Pancreas (tissue), 10 donors: ENCODE measurements around the gene UGT1A7. TPM values are rescaled to one million over a fixed set of nuclear protein-coding genes. Genes with fewer than 3 reads are reported as not detected.

ENCODE experiments used
- ATAC-seq, 4 donors: fragments of 200-7000 bp; cut with Tn5 transposase; one replicate each; pipeline versions ENCODE4 v1.8.0 to v1.9.1; 2020; ENCODE audit warnings: mild to moderate bottlenecking in 4 of 4, moderate library complexity in 4 of 4
- DNase-seq, 6 donors: peaks; one replicate each; pipeline ENCODE4 v3.0.0-alpha.2; 2020
- FAIRE-seq: peaks from 2 replicates; lab custom pipeline; 2012; peaks lifted over from hg19 to GRCh38; lab: Jason Lieb, UNC
- H3K27ac ChIP-seq, 4 donors: fragments of 200-600 bp; sonication (generic); 1 replicate in 3 of 4; 2 replicates in 1 of 4; pipeline versions ENCODE4 v1.5.0 to v1.8.0; 2020
- H3K27me3 ChIP-seq, 4 donors: fragments of 200-600 bp; one replicate each; pipeline ENCODE4 v1.8.0; 2021
- H3K36me3 ChIP-seq, 3 donors: fragments of 200-600 bp; sonication (generic) in 1 of 3; one replicate each; pipeline versions ENCODE4 v1.5.0 to v1.8.0; 2020 to 2021
- H3K4me1 ChIP-seq, 3 donors: fragments of 200-600 bp; one replicate each; pipeline ENCODE4 v1.8.0; 2021
- H3K4me3 ChIP-seq, 4 donors: fragments of 200-600 bp; sonication (generic) in 2 of 4; one replicate each; pipeline versions ENCODE4 v1.5.0 to v1.8.0; 2020 to 2021
- H3K9me3 ChIP-seq, 4 donors: fragments of 200-600 bp; one replicate each; pipeline ENCODE4 v1.8.0; 2021
- WGBS, 2 donors: extraction: QIAGEN DNeasy Blood & Tissue Kit; methylation state at CpG; one replicate each; pipeline ENCODE4 v1.1.7; 2013; 5-methylcytosine and 5-hydroxymethylcytosine counted together
- intact Hi-C, 3 donors: fragments of 100-400 bp; cut with DNase I; formaldehyde crosslinking; loops; one replicate each; pipeline versions ENCODE4 v1.11.1 to v1.14.2; 2022
- polyA plus RNA-seq, 2 donors: library from polyadenylated mRNA; stranded (reverse); fragments of 200-250 nt; gene quantifications; one replicate each; pipeline ENCODE4 v1.2.3, GENCODE V29; 2013
- total RNA-seq, 6 donors: library from RNA; stranded (reverse); fragmentation: NEBNext Ultra II Directional in 4 of 6; extraction: Animal tissue kit (Norgen Biotek cat#: 25700) in 4 of 6; gene quantifications; one replicate each; pipeline versions ENCODE4 v1.2.1 to v1.2.4, GENCODE V29; 2021 to 2023
- TF ChIP-seq, protein P1 (sequence below), 4 donors: fragments of 200-600 bp; sonication (generic) in 3 of 4; IDR thresholded peaks; one replicate each; pipeline versions ENCODE4 v1.5.0 to v1.8.0; 2021; ENCODE audit warnings: antibody characterized with exemption in 4 of 4
- donor health status: healthy with polysubstance abuse.
- donor health status: DM: no; HTN: no; CAD: no; lungs with moderate emphysema.
- donor health status: DM: no; HTN: no; CAD: no.
- donor health status: control.
- donor health status: control.
- donor health status: Bipolar disorder and iron deficiency.
- donor health status: DM: yes; HTN: yes; CAD: no.
- donor health status: DM: no; HTN: no; CAD: no.
- donor health status: DM: no; HTN: no; CAD: no.
- donor health status: DM: yes; HTN: yes; CAD: no.

Gene UGT1A7
- total and polyA plus RNA-seq, 8 donors, result not detected

GRCh38 chr2:233779722-233780121, 98.0 kb downstream of the UGT1A7 start:
- Histone ChIP-seq H3K27ac (no peak overlapping the region), H3K36me3 (no peaks in the 10 kb centered on the region), H3K4me1 (no peaks in the 10 kb centered on the region), H3K27me3 (no peaks in the 10 kb centered on the region), H3K9me3 (no peaks in the 10 kb centered on the region), H3K4me3 (no peak overlapping the region)
- WGBS, 2 donors, result 72 to 81% methylated on average over 4 of the region's 4 CpGs
- FAIRE-seq, result no peak
- no peak for ATAC-seq
- TF ChIP-seq, protein P1, sequence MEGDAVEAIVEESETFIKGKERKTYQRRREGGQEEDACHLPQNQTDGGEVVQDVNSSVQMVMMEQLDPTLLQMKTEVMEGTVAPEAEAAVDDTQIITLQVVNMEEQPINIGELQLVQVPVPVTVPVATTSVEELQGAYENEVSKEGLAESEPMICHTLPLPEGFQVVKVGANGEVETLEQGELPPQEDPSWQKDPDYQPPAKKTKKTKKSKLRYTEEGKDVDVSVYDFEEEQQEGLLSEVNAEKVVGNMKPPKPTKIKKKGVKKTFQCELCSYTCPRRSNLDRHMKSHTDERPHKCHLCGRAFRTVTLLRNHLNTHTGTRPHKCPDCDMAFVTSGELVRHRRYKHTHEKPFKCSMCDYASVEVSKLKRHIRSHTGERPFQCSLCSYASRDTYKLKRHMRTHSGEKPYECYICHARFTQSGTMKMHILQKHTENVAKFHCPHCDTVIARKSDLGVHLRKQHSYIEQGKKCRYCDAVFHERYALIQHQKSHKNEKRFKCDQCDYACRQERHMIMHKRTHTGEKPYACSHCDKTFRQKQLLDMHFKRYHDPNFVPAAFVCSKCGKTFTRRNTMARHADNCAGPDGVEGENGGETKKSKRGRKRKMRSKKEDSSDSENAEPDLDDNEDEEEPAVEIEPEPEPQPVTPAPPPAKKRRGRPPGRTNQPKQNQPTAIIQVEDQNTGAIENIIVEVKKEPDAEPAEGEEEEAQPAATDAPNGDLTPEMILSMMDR (IDR thresholded peaks at IDR 0.05), result no peak
- no peak for DNase-seq
- intact Hi-C loops, result no loop called here

- Histone ChIP-seq H3K36me3 (no peaks in the 10 kb centered on the region), H3K9me3 (no peaks in the 10 kb centered on the region), H3K4me3 (no peak overlapping the region), H3K4me1 (no peaks in the 10 kb centered on the region), H3K27ac (no peak overlapping the region), H3K27me3 (no peaks in the 10 kb centered on the region)
- intact Hi-C loops, result no loop called here
- DNase-seq (no peak), FAIRE-seq (no peak), ATAC-seq (no peak)
- TF ChIP-seq, protein P1 (IDR thresholded peaks at IDR 0.05), result no peak
- WGBS, 2 donors, result 71 to 83% methylated on average over 4 of the region's 4 CpGs
Measured at GRCh38 chr2:233780771-233781170, 99.1 kb downstream of the UGT1A7 start.

DNA sequence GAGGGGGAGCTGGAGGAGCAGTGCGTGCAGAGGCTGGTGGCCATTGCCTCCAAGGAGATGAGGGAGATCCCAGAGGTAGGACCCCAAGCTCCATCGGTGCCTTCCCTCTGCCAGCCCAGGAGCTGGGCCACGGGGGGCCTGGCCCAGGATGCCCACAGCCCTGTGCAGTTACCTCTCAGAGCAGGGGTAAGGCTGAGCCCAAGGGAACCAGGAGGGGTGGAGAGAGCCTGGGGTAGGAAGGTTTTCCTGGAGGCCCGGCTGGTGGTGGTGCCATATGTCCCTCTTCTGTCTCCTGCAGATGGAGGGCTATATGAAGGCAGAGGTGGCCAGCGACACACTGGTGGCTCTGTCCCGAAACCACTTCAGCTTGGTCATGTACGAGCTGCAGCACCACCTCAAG, 107.9 kb downstream of the UGT1A7 start:
- no peak overlapping the region for H3K27ac ChIP-seq
- no peaks in the 10 kb centered on the region for H3K4me1 ChIP-seq
- 85 to 89% methylated on average over 7 of the region's 7 CpGs for WGBS, 2 donors
- FAIRE-seq (no peak), ATAC-seq (no peak), DNase-seq (no peak)
- H3K9me3 ChIP-seq, result no peaks in the 10 kb centered on the region
- intact Hi-C loops, result no loop called here
- H3K4me3 ChIP-seq, result no peak overlapping the region
- H3K27me3 ChIP-seq, result no peaks in the 10 kb centered on the region
- TF ChIP-seq, protein P1 (IDR thresholded peaks at IDR 0.05), result no peak
- H3K36me3 ChIP-seq, result no peaks in the 10 kb centered on the region

- Histone ChIP-seq H3K27ac (no peak overlapping the region), H3K4me3 (no peak overlapping the region), H3K9me3 (no peaks in the 10 kb centered on the region), H3K4me1 (no peaks in the 10 kb centered on the region), H3K36me3 (no peaks in the 10 kb centered on the region), H3K27me3 (no peaks in the 10 kb centered on the region)
- WGBS, 2 donors, result 68 to 72% methylated on average over 18 of the region's 18 CpGs
- FAIRE-seq, result no peak
- intact Hi-C loops, result no loop called here
- DNase-seq, result no peak
- no peak for ATAC-seq
- TF ChIP-seq, protein P1 (IDR thresholded peaks at IDR 0.05), result no peak
Measured at GRCh38 chr2:233791151-233791882, 109.6 kb downstream of the UGT1A7 start.

DNA sequence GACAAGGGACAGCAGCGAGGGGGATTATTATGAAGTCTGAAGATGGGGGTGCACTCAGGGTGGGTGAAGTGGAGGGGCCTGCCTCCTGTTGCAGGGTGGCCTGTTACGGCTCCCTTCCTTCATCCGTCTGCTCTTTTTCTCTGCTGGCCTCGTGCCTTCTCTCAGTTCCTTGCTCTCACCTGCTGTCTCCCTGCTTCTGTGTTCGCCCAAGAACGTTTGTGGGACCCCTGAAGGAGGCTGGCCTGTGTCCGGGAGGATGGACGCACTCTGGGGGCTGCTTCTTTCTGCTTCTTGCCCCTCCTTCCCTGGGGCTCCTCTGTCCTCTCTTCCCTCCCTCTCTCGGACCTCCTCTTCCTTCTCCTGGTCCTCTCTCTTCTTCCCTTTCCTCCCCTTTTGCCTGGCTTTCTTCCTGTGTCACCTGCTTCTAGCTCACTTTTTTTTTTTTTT, 110.2 kb downstream of the UGT1A7 start:
- no peak for DNase-seq
- Histone ChIP-seq H3K9me3 (no peaks in the 10 kb centered on the region), H3K36me3 (no peaks in the 10 kb centered on the region), H3K4me1 (no peaks in the 10 kb centered on the region), H3K27me3 (no peaks in the 10 kb centered on the region), H3K4me3 (no peak overlapping the region), H3K27ac (no peak overlapping the region)
- FAIRE-seq, result no peak
- ATAC-seq, result no peak
- 60% methylated on average over 8 to 9 of the region's 9 CpGs for WGBS, 2 donors
- TF ChIP-seq, protein P1 (IDR thresholded peaks at IDR 0.05), result no peak
- intact Hi-C loops, result no loop called here
